ENCODE data around the gene GPR32. TPM values are rescaled to one million over a fixed set of nuclear protein-coding genes. Genes with fewer than 3 reads are reported as not detected.

The GPR32 gene
- total and polyA plus RNA-seq, 4 experiments from 2014 or later, result not detected

Other genes with a start within 250 kb of the GPR32 start
- not detected for gene LRRC4B, start 202.0 kb upstream of the GPR32 start, total RNA-seq
- gene LRRC4B, start 202.0 kb upstream of the GPR32 start, polyA plus RNA-seq, result under 1 TPM in 1 of 2 donors, not detected in 1; 0.08 TPM
- gene SYT3, start 130.6 kb upstream of the GPR32 start, total RNA-seq, result not detected
- under 1 TPM in 1 of 2 donors, not detected in 1; 0.09 TPM for gene SYT3, start 130.6 kb upstream of the GPR32 start, polyA plus RNA-seq
- gene C19orf81, start 121.0 kb upstream of the GPR32 start, total RNA-seq, result not detected
- not detected for gene C19orf81, start 121.0 kb upstream of the GPR32 start, polyA plus RNA-seq
- gene SHANK1, start 50.7 kb upstream of the GPR32 start, total RNA-seq, result not detected
- gene SHANK1, start 50.7 kb upstream of the GPR32 start, polyA plus RNA-seq, result not detected
- gene CLEC11A, start 47.1 kb upstream of the GPR32 start, total RNA-seq, result 1 to 10 TPM in 1 of 2 experiments, under 1 TPM in 1; 0.78 to 1.2 TPM
- gene CLEC11A, start 47.1 kb upstream of the GPR32 start, polyA plus RNA-seq, result under 1 TPM; 0.47 to 0.57 TPM
- not detected for gene ACP4, start 20.0 kb downstream of the GPR32 start, total RNA-seq
- not detected for gene ACP4, start 20.0 kb downstream of the GPR32 start, polyA plus RNA-seq
- gene KLK1, start 53.3 kb downstream of the GPR32 start, total RNA-seq, result not detected
- not detected for gene KLK1, start 53.3 kb downstream of the GPR32 start, polyA plus RNA-seq
- gene KLK15, start 63.1 kb downstream of the GPR32 start, total RNA-seq, result not detected
- gene KLK15, start 63.1 kb downstream of the GPR32 start, polyA plus RNA-seq, result not detected
- not detected for gene KLK3, start 84.5 kb downstream of the GPR32 start, total RNA-seq
- gene KLK3, start 84.5 kb downstream of the GPR32 start, polyA plus RNA-seq, result not detected
- not detected for gene KLK2, start 103.0 kb downstream of the GPR32 start, total RNA-seq
- not detected for gene KLK2, start 103.0 kb downstream of the GPR32 start, polyA plus RNA-seq
- gene KLK4, start 140.9 kb downstream of the GPR32 start, total RNA-seq, result not detected
- gene KLK4, start 140.9 kb downstream of the GPR32 start, polyA plus RNA-seq, result not detected
- gene KLK5, start 182.6 kb downstream of the GPR32 start, total RNA-seq, result not detected
- gene KLK5, start 182.6 kb downstream of the GPR32 start, polyA plus RNA-seq, result not detected
- not detected for gene KLK6, start 199.1 kb downstream of the GPR32 start, total RNA-seq
- not detected for gene KLK6, start 199.1 kb downstream of the GPR32 start, polyA plus RNA-seq
- gene KLK7, start 213.5 kb downstream of the GPR32 start, total RNA-seq, result not detected
- not detected for gene KLK7, start 213.5 kb downstream of the GPR32 start, polyA plus RNA-seq
- gene KLK8, start 231.1 kb downstream of the GPR32 start, total RNA-seq, result not detected
- not detected for gene KLK8, start 231.1 kb downstream of the GPR32 start, polyA plus RNA-seq
- not detected for gene KLK10, start 249.2 kb downstream of the GPR32 start, total RNA-seq
- gene KLK10, start 249.2 kb downstream of the GPR32 start, polyA plus RNA-seq, result not detected

Measured in CD4-positive, alpha-beta memory T cell (primary cell).